ENCODE results near the gene BCAR3.

BCAR3 gene

GRCh38 chr1:93573940-93574469 is 107.6 kb downstream of the BCAR3 start:
- no peak for DNase-seq

- DNase-seq = no peak
Observed at GRCh38 chr1:93571623-93572310, 109.9 kb downstream of the BCAR3 start.

- no peak for DNase-seq
Observed at GRCh38 chr1:93569489-93569888, 112.1 kb downstream of the BCAR3 start.

- DNase-seq = peak; percentile 83
Observed at GRCh38 chr1:93567255-93567918, 114.2 kb downstream of the BCAR3 start.

GRCh38 chr1:93566227-93566626 is 115.4 kb downstream of the BCAR3 start:
- DNase-seq = no peak

GRCh38 chr1:93565496-93566206 is 116.0 kb downstream of the BCAR3 start:
- DNase-seq = no peak

- DNase-seq = no peak
Observed at GRCh38 chr1:93559695-93560094, 121.9 kb downstream of the BCAR3 start.

- DNase-seq = no peak
Observed at GRCh38 chr1:93559045-93559444, 122.6 kb downstream of the BCAR3 start.

GRCh38 chr1:93556291-93556690 is 125.3 kb downstream of the BCAR3 start:
- no peak for DNase-seq

- DNase-seq = no peak
Observed at GRCh38 chr1:93554883-93555872, 126.5 kb downstream of the BCAR3 start.

GRCh38 chr1:93553886-93554490 is 127.6 kb downstream of the BCAR3 start:
- peak; percentile 74 for DNase-seq

GRCh38 chr1:93552741-93553455 is 128.7 kb downstream of the BCAR3 start:
- peak; percentile 55 for DNase-seq

GRCh38 chr1:93549811-93550210 is 131.8 kb downstream of the BCAR3 start:
- DNase-seq = no peak

GRCh38 chr1:93549131-93549530 is 132.5 kb downstream of the BCAR3 start:
- no peak for DNase-seq

- DNase-seq = no peak
Observed at GRCh38 chr1:93546162-93546863, 135.3 kb downstream of the BCAR3 start.

- DNase-seq = no peak
Observed at GRCh38 chr1:93542398-93542797, 139.2 kb downstream of the BCAR3 start.

GRCh38 chr1:93541045-93541444 is 140.6 kb downstream of the BCAR3 start:
- no peak for DNase-seq

GRCh38 chr1:93537924-93538323 is 143.7 kb downstream of the BCAR3 start:
- DNase-seq = peak; percentile 70

- DNase-seq = no peak
Observed at GRCh38 chr1:93537396-93537795, 144.2 kb downstream of the BCAR3 start.

- DNase-seq = no peak
Observed at GRCh38 chr1:93533677-93534076, 148.0 kb downstream of the BCAR3 start.
